Activated T-cell treated with anti-CD3 and anti-CD28 coated beads, Interleukin-2, amount 50 U/mL, for 24 hours (primary cell): ENCODE results near the gene CMYA5.
A peak's percentile ranks its signal among the peaks of the same experiment; 100 is the strongest.
"Not testable (repeated sequence)": the region's sequence is repeated elsewhere in the genome, so short reads cannot be mapped to it uniquely, and the experiment has no call there.

Experiments
- DNase-seq: peaks from one replicate; pipeline ENCODE4 v3.0.0-alpha.2; 2020
- H3K27ac Mint-ChIP-seq: 2 replicates; pipeline ENCODE4 v1.8.0; 2020; ENCODE audit warnings: mild to moderate bottlenecking, mixed read lengths
- H3K27me3 Mint-ChIP-seq: 2 replicates; pipeline ENCODE4 v1.8.0; 2020; ENCODE audit warnings: mixed read lengths
- H3K36me3 Mint-ChIP-seq: 2 replicates; pipeline ENCODE4 v1.8.0; 2020; ENCODE audit warnings: low read depth, mixed read lengths
- H3K4me1 Mint-ChIP-seq: 2 replicates; pipeline ENCODE4 v1.8.0; 2020; ENCODE audit warnings: low read depth, mixed read lengths
- H3K4me3 Mint-ChIP-seq: 2 replicates; pipeline ENCODE4 v1.8.0; 2020; ENCODE audit warnings: mild to moderate bottlenecking, moderate library complexity, mixed read lengths
- H3K9me3 Mint-ChIP-seq: 2 replicates; pipeline ENCODE4 v1.8.0; 2020; ENCODE audit warnings: mixed read lengths

Gene CMYA5

GRCh38 chr5:79689541-79690466 is at the start of gene CMYA5:
CMYA5 (plus strand) TSS chr5:79689836; CDS start chr5:79689908, 72 bp downstream.
- H3K27ac Mint-ChIP-seq, result no peak within 1 kb of the TSS
- no peak for DNase-seq
- no peaks in the 10 kb centered on the region for H3K27me3 Mint-ChIP-seq
- peaks cover 50% of the 10 kb centered on the region for H3K36me3 Mint-ChIP-seq
- no peaks in the 10 kb centered on the region for H3K9me3 Mint-ChIP-seq
- H3K4me3 Mint-ChIP-seq, result no peak within 1 kb of the TSS
- peaks cover 6% of the 10 kb centered on the region for H3K4me1 Mint-ChIP-seq

- no peaks in the 10 kb centered on the region for H3K27me3 Mint-ChIP-seq
- no peak overlapping the region for H3K4me3 Mint-ChIP-seq
- DNase-seq, result no peak
- peaks cover 97% of the 10 kb centered on the region for H3K36me3 Mint-ChIP-seq
- peaks cover 20% of the 10 kb centered on the region for H3K4me1 Mint-ChIP-seq
- no peaks in the 10 kb centered on the region for H3K9me3 Mint-ChIP-seq
- H3K27ac Mint-ChIP-seq, result no peak overlapping the region
Observed at GRCh38 chr5:79640571-79641055, 49.0 kb upstream of the CMYA5 start.

GRCh38 chr5:79641414-79641813 is 48.2 kb upstream of the CMYA5 start:
- Mint-ChIP-seq H3K4me1 (peaks cover 20% of the 10 kb centered on the region), H3K36me3 (peaks cover 97% of the 10 kb centered on the region), H3K9me3 (no peaks in the 10 kb centered on the region), H3K27me3 (no peaks in the 10 kb centered on the region), H3K27ac (no peak overlapping the region), H3K4me3 (no peak overlapping the region)
- no peak for DNase-seq

- H3K4me3 Mint-ChIP-seq, result no peak overlapping the region
Observed at GRCh38 chr5:79642210-79642609, 47.4 kb upstream of the CMYA5 start.

GRCh38 chr5:79653843-79654242 is 35.8 kb upstream of the CMYA5 start:
- Mint-ChIP-seq H3K36me3 (peaks cover 77% of the 10 kb centered on the region), H3K4me1 (peaks cover 1% of the 10 kb centered on the region), H3K27me3 (no peaks in the 10 kb centered on the region), H3K27ac (no peak overlapping the region), H3K4me3 (no peak overlapping the region), H3K9me3 (no peaks in the 10 kb centered on the region)
- DNase-seq, result no peak

More at GRCh38 chr5:79642210-79642609, 47.4 kb upstream of the CMYA5 start:
- Mint-ChIP-seq H3K4me1 (peaks cover 20% of the 10 kb centered on the region), H3K27me3 (no peaks in the 10 kb centered on the region), H3K9me3 (no peaks in the 10 kb centered on the region), H3K36me3 (peaks cover 96% of the 10 kb centered on the region), H3K27ac (no peak overlapping the region)
- DNase-seq, result no peak

- peaks cover 2% of the 10 kb centered on the region for H3K9me3 Mint-ChIP-seq
- no peak overlapping the region for H3K4me3 Mint-ChIP-seq
- peak overlapping the region; percentile 51 for H3K27ac Mint-ChIP-seq
- H3K27me3 Mint-ChIP-seq, result no peaks in the 10 kb centered on the region
- peaks cover 69% of the 10 kb centered on the region for H3K36me3 Mint-ChIP-seq
- no peak for DNase-seq
- peaks cover 18% of the 10 kb centered on the region for H3K4me1 Mint-ChIP-seq
Observed at GRCh38 chr5:79663212-79663611, 26.4 kb upstream of the CMYA5 start.

- Mint-ChIP-seq H3K27me3 (no peaks in the 10 kb centered on the region), H3K27ac (no peak overlapping the region), H3K4me3 (no peak overlapping the region), H3K4me1 (peaks cover 17% of the 10 kb centered on the region), H3K9me3 (peaks cover 1% of the 10 kb centered on the region), H3K36me3 (peaks cover 75% of the 10 kb centered on the region)
- no peak for DNase-seq
Observed at GRCh38 chr5:79666758-79667157, 22.9 kb upstream of the CMYA5 start.

- Mint-ChIP-seq H3K27me3 (no peaks in the 10 kb centered on the region), H3K4me1 (peaks cover 4% of the 10 kb centered on the region), H3K9me3 (no peaks in the 10 kb centered on the region), H3K27ac (no peak overlapping the region), H3K36me3 (peaks cover 76% of the 10 kb centered on the region), H3K4me3 (no peak overlapping the region)
- no peak for DNase-seq
Observed at GRCh38 chr5:79672392-79672791, 17.2 kb upstream of the CMYA5 start.

GRCh38 chr5:79676354-79676753 is 13.3 kb upstream of the CMYA5 start:
- H3K27ac Mint-ChIP-seq, H3K4me3 Mint-ChIP-seq, DNase-seq: not testable (repeated sequence)

GRCh38 chr5:79682102-79682501 is 7.5 kb upstream of the CMYA5 start:
- peaks cover 82% of the 10 kb centered on the region for H3K36me3 Mint-ChIP-seq
- H3K27me3 Mint-ChIP-seq, DNase-seq, H3K9me3 Mint-ChIP-seq, H3K4me3 Mint-ChIP-seq: not testable (repeated sequence)
- peak overlapping the region; percentile 64 for H3K27ac Mint-ChIP-seq
- peaks cover 24% of the 10 kb centered on the region for H3K4me1 Mint-ChIP-seq

More at GRCh38 chr5:79676354-79676753, 13.3 kb upstream of the CMYA5 start:
- not testable (repeated sequence) for H3K27me3 Mint-ChIP-seq, H3K9me3 Mint-ChIP-seq
- peaks cover 77% of the 10 kb centered on the region for H3K36me3 Mint-ChIP-seq
- peaks cover 10% of the 10 kb centered on the region for H3K4me1 Mint-ChIP-seq

- no peaks in the 10 kb centered on the region for H3K9me3 Mint-ChIP-seq
- H3K4me1 Mint-ChIP-seq, result peaks cover 24% of the 10 kb centered on the region
- peaks cover 80% of the 10 kb centered on the region for H3K36me3 Mint-ChIP-seq
- H3K4me3 Mint-ChIP-seq, result no peak overlapping the region
- H3K27ac Mint-ChIP-seq, result no peak overlapping the region
- no peaks in the 10 kb centered on the region for H3K27me3 Mint-ChIP-seq
- DNase-seq, result no peak
Observed at GRCh38 chr5:79684782-79685181, 4.9 kb upstream of the CMYA5 start.

- peaks cover 81% of the 10 kb centered on the region for H3K36me3 Mint-ChIP-seq
- H3K4me1 Mint-ChIP-seq, result peaks cover 22% of the 10 kb centered on the region
Observed at GRCh38 chr5:79685627-79686026, 4.0 kb upstream of the CMYA5 start.

GRCh38 chr5:79686799-79687198 is 2.8 kb upstream of the CMYA5 start:
- H3K27me3 Mint-ChIP-seq, result no peaks in the 10 kb centered on the region
- H3K4me1 Mint-ChIP-seq, result peaks cover 13% of the 10 kb centered on the region
- no peaks in the 10 kb centered on the region for H3K9me3 Mint-ChIP-seq
- no peak overlapping the region for H3K4me3 Mint-ChIP-seq
- H3K36me3 Mint-ChIP-seq, result peaks cover 74% of the 10 kb centered on the region
- no peak overlapping the region for H3K27ac Mint-ChIP-seq
- no peak for DNase-seq

More at GRCh38 chr5:79685627-79686026, 4.0 kb upstream of the CMYA5 start:
- no peak for DNase-seq
- Mint-ChIP-seq H3K4me3 (no peak overlapping the region), H3K9me3 (no peaks in the 10 kb centered on the region), H3K27me3 (no peaks in the 10 kb centered on the region), H3K27ac (no peak overlapping the region)

GRCh38 chr5:79687889-79688288 is 1.7 kb upstream of the CMYA5 start:
- Mint-ChIP-seq H3K36me3 (peaks cover 63% of the 10 kb centered on the region), H3K9me3 (no peaks in the 10 kb centered on the region), H3K4me3 (no peak overlapping the region), H3K27ac (no peak overlapping the region), H3K4me1 (peaks cover 9% of the 10 kb centered on the region), H3K27me3 (no peaks in the 10 kb centered on the region)
- DNase-seq, result no peak

GRCh38 chr5:79691007-79691406 is 1.4 kb downstream of the CMYA5 start:
- no peak overlapping the region for H3K27ac Mint-ChIP-seq

More at GRCh38 chr5:79691007-79691406, 1.4 kb downstream of the CMYA5 start:
- no peak for DNase-seq
- no peaks in the 10 kb centered on the region for H3K27me3 Mint-ChIP-seq
- no peak overlapping the region for H3K4me3 Mint-ChIP-seq
- H3K4me1 Mint-ChIP-seq, result peaks cover 6% of the 10 kb centered on the region
- H3K36me3 Mint-ChIP-seq, result peaks cover 38% of the 10 kb centered on the region
- no peaks in the 10 kb centered on the region for H3K9me3 Mint-ChIP-seq
